NT2/D1 (cell line): ENCODE results near the gene SRL.

Experiments
- DNase-seq: peaks from one replicate; pipeline ENCODE4 v3.0.0-alpha.2; 2011; ENCODE audit warnings: low read depth, low spot score
- H3K27me3 ChIP-seq: 2 replicates; pipeline ENCODE4 v1.6.0; 2011; ENCODE audit warnings: mild to moderate bottlenecking; ENCODE audit not compliant: insufficient read length, insufficient read depth
- H3K36me3 ChIP-seq: 2 replicates; pipeline ENCODE4 v1.6.1; 2011; ENCODE audit warnings: mild to moderate bottlenecking, low read length, mixed read lengths; ENCODE audit not compliant: insufficient read depth, insufficient read length
- H3K4me1 ChIP-seq: 2 replicates; pipeline ENCODE4 v1.5.1; 2011; ENCODE audit not compliant: insufficient read depth, insufficient read length
- H3K4me3 ChIP-seq: 2 replicates; pipeline ENCODE4 v1.5.1; 2011; ENCODE audit warnings: low read depth; ENCODE audit not compliant: insufficient read length
- H3K9ac ChIP-seq: 2 replicates; pipeline ENCODE4 v1.6.0; 2011; ENCODE audit warnings: low read depth; ENCODE audit not compliant: insufficient read length
- H3K9me3 ChIP-seq: 2 replicates; pipeline ENCODE4 v1.5.1; 2011; ENCODE audit warnings: mild to moderate bottlenecking, low read length; ENCODE audit not compliant: insufficient read depth
- SUZ12 ChIP-seq: IDR thresholded peaks from 2 replicates; pipeline ENCODE4 v1.6.1; 2011; ENCODE audit not compliant: insufficient read length, insufficient read depth; ENCODE audit errors: extremely low read depth
- YY1 ChIP-seq: IDR thresholded peaks from 2 replicates; pipeline ENCODE4 v1.6.1; 2011; ENCODE audit not compliant: insufficient read length, insufficient read depth
- ZNF274 ChIP-seq: IDR thresholded peaks from 2 replicates; pipeline ENCODE4 v1.6.1; 2011; ENCODE audit warnings: mild to moderate bottlenecking, low read depth, low read length

The SRL gene

GRCh38 chr16:4277987-4278513, 36.2 kb upstream of the SRL start:
- no peak for DNase-seq
- TF ChIP-seq YY1 (no peak), SUZ12 (no peak), ZNF274 (no peak)
- Histone ChIP-seq H3K4me1 (no peaks in the 10 kb centered on the region), H3K9me3 (peaks cover 9% of the 10 kb centered on the region), H3K4me3 (no peak overlapping the region), H3K27me3 (no peaks in the 10 kb centered on the region), H3K36me3 (no peaks in the 10 kb centered on the region), H3K9ac (no peak overlapping the region)

GRCh38 chr16:4275861-4276260, 34.0 kb upstream of the SRL start:
- H3K36me3 ChIP-seq: no peaks in the 10 kb centered on the region
- no peak overlapping the region for H3K4me3 ChIP-seq
- H3K9ac ChIP-seq: no peak overlapping the region
- no peaks in the 10 kb centered on the region for H3K27me3 ChIP-seq
- TF ChIP-seq YY1 (no peak), SUZ12 (no peak), ZNF274 (no peak)
- DNase-seq: no peak
- no peaks in the 10 kb centered on the region for H3K4me1 ChIP-seq
- peaks cover 4% of the 10 kb centered on the region for H3K9me3 ChIP-seq

GRCh38 chr16:4273858-4274311, 32.0 kb upstream of the SRL start:
- Histone ChIP-seq H3K36me3 (peaks cover 6% of the 10 kb centered on the region), H3K9ac (peak overlapping the region; percentile 91), H3K4me1 (peaks cover 3% of the 10 kb centered on the region), H3K27me3 (no peaks in the 10 kb centered on the region), H3K4me3 (peak overlapping the region; percentile 83), H3K9me3 (no peaks in the 10 kb centered on the region)
- DNase-seq: peak; percentile 73
- TF ChIP-seq ZNF274: no peak
- TF ChIP-seq SUZ12: no peak
- no peak for TF ChIP-seq YY1

- Histone ChIP-seq H3K4me1 (peaks cover 3% of the 10 kb centered on the region), H3K9ac (peak overlapping the region; percentile 98), H3K36me3 (peaks cover 12% of the 10 kb centered on the region), H3K9me3 (no peaks in the 10 kb centered on the region), H3K4me3 (peak overlapping the region; percentile 83), H3K27me3 (no peaks in the 10 kb centered on the region)
- peak; percentile 15 for DNase-seq
- peak; percentile 33 for TF ChIP-seq YY1
- no peak for TF ChIP-seq SUZ12
- no peak for TF ChIP-seq ZNF274
These were observed 30.5 kb upstream of the SRL start for GRCh38 chr16:4272114-4272956.

- peaks cover 3% of the 10 kb centered on the region for H3K4me1 ChIP-seq
- TF ChIP-seq ZNF274 (no peak), YY1 (peak; percentile 48)
- no peaks in the 10 kb centered on the region for H3K9me3 ChIP-seq
- H3K4me3 ChIP-seq: peak overlapping the region; percentile 83
- H3K27me3 ChIP-seq: no peaks in the 10 kb centered on the region
- peak overlapping the region; percentile 98 for H3K9ac ChIP-seq
- peak; percentile 90 for DNase-seq
- peaks cover 15% of the 10 kb centered on the region for H3K36me3 ChIP-seq
These were observed 29.6 kb upstream of the SRL start for GRCh38 chr16:4271176-4272113.

DNA sequence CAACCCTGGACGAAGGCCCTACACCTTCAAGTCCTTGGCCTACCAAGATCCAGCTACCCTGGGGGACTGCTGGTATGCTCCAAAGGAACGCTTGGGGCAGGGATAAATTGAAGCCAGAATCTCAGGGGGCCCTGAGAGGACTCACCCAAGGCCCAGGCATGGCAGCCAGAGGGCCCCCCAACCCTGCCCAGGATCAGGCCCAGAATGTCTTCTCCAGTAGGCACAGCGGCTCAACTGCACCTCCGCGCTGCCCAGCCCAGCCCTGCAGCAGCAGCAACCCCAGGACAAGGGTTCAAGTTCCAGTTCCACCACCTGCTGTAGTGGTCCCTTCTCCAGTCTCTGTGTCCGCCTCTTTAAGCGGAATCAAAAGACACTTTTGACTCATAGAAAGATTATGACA, 28.7 kb upstream of the SRL start:
- Histone ChIP-seq H3K9me3 (no peaks in the 10 kb centered on the region), H3K27me3 (no peaks in the 10 kb centered on the region), H3K4me1 (peaks cover 3% of the 10 kb centered on the region), H3K9ac (peak overlapping the region; percentile 98), H3K36me3 (peaks cover 18% of the 10 kb centered on the region), H3K4me3 (no peak overlapping the region)
- TF ChIP-seq SUZ12 (no peak), YY1 (no peak), ZNF274 (no peak)
- DNase-seq: no peak

- DNase-seq: no peak
- Histone ChIP-seq H3K27me3 (no peaks in the 10 kb centered on the region), H3K4me1 (peaks cover 3% of the 10 kb centered on the region), H3K36me3 (peaks cover 18% of the 10 kb centered on the region), H3K4me3 (no peak overlapping the region), H3K9me3 (no peaks in the 10 kb centered on the region), H3K9ac (peak overlapping the region; percentile 98)
- no peak for TF ChIP-seq SUZ12
These were observed 28.2 kb upstream of the SRL start for GRCh38 chr16:4270091-4270490.
